HL-60 (cell line): ENCODE results near the gene DIP2B.

Experiments
- DNase-seq, 2 experiments: peaks; one replicate each; pipeline ENCODE4 v3.0.0-alpha.2; 2010 to 2020; ENCODE audit warnings: low read depth in 1 of 2, low spot score in 1 of 2
- H3K27ac ChIP-seq: fragments of 250-450 bp; sonication (Bioruptor Pico); replicated peaks from 2 replicates; pipeline ENCODE4 v1.5.1; 2020; ENCODE audit warnings: mild to moderate bottlenecking, moderate library complexity
- H3K27me3 ChIP-seq: fragments of 250-450 bp; sonication (Bioruptor Pico); 2 replicates; pipeline ENCODE4 v1.5.1; 2021; ENCODE audit warnings: mild to moderate bottlenecking, moderate library complexity; ENCODE audit not compliant: insufficient read depth, poor library complexity, severe bottlenecking
- H3K4me3 ChIP-seq: replicated peaks from 2 replicates; pipeline ENCODE4 v1.5.1; 2011; ENCODE audit warnings: mild to moderate bottlenecking, control low read depth, low read length; ENCODE audit not compliant: insufficient read depth
- GABPA ChIP-seq: IDR thresholded peaks from 2 replicates; pipeline ENCODE4 v1.6.1; 2012; ENCODE audit warnings: low read depth
- POLR2AphosphoS5 ChIP-seq: IDR thresholded peaks from 2 replicates; pipeline ENCODE4 v1.6.1; 2012; ENCODE audit warnings: low read depth
- SPI1 ChIP-seq: IDR thresholded peaks from 2 replicates; pipeline ENCODE4 v1.6.1; 2012; ENCODE audit warnings: low read depth, mild to moderate bottlenecking, borderline replicate concordance
- TF ChIP-seq, protein P1 (sequence below): IDR thresholded peaks from one replicate; pipeline ENCODE4 v1.5.1; 2011; ENCODE audit warnings: low read length, control low read depth, inconsistent platforms; ENCODE audit not compliant: insufficient read depth
- TF ChIP-seq, protein P2 (sequence below): IDR thresholded peaks from 2 replicates; pipeline ENCODE4 v1.6.1; 2012; ENCODE audit warnings: low read depth; ENCODE audit not compliant: insufficient replicate concordance

DIP2B gene

DNA sequence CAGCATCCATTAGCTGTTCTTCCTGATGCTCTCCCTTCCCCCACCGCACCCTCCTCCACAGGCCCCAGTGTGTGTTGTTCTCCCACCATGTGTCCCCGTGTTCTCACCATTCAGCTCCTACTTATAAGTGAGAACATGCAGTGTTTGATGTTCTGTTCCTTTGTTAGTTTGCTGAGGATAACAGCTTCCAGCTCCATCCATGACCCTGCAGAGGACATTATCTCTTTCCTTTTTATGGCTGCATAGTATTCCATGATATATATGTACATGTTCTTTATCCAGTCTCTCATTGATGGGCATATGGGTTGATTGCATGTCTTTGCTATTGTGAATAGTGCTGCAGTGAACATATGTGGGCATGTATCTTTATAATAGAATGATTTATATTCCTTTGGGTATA lies 268.1 kb downstream of the DIP2B start:
- no peaks in the 10 kb centered on the region for H3K27me3 ChIP-seq
- TF ChIP-seq, protein P1, sequence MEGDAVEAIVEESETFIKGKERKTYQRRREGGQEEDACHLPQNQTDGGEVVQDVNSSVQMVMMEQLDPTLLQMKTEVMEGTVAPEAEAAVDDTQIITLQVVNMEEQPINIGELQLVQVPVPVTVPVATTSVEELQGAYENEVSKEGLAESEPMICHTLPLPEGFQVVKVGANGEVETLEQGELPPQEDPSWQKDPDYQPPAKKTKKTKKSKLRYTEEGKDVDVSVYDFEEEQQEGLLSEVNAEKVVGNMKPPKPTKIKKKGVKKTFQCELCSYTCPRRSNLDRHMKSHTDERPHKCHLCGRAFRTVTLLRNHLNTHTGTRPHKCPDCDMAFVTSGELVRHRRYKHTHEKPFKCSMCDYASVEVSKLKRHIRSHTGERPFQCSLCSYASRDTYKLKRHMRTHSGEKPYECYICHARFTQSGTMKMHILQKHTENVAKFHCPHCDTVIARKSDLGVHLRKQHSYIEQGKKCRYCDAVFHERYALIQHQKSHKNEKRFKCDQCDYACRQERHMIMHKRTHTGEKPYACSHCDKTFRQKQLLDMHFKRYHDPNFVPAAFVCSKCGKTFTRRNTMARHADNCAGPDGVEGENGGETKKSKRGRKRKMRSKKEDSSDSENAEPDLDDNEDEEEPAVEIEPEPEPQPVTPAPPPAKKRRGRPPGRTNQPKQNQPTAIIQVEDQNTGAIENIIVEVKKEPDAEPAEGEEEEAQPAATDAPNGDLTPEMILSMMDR: no peak
- no peak overlapping the region for H3K27ac ChIP-seq
- no peak for DNase-seq
- no peak overlapping the region for H3K4me3 ChIP-seq

DNA sequence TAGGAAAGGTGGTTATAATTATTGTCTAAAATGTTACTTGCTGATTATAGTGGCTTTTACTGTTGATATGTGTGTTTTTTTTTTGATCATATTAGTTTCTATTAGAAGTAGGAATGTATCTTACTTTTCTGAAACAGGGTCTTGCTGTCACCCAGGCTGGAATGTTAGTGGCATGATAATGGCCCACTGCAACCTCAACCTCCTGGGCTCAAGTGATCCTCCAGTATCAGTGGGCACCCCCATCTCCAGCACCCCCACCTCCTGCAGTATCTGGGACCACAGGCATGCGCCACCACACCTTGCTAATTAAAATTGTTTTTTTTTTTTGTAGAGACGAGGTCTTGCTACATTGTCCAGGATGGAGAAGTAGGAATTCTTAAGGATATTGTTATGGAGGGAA lies 270.5 kb downstream of the DIP2B start:
- Histone ChIP-seq H3K27ac (no peak overlapping the region), H3K4me3 (no peak overlapping the region), H3K27me3 (no peaks in the 10 kb centered on the region)
- no peak for DNase-seq
- TF ChIP-seq SPI1: no peak
- TF ChIP-seq POLR2AphosphoS5: no peak
- TF ChIP-seq, protein P1: no peak
- TF ChIP-seq GABPA: no peak
- TF ChIP-seq, protein P2, sequence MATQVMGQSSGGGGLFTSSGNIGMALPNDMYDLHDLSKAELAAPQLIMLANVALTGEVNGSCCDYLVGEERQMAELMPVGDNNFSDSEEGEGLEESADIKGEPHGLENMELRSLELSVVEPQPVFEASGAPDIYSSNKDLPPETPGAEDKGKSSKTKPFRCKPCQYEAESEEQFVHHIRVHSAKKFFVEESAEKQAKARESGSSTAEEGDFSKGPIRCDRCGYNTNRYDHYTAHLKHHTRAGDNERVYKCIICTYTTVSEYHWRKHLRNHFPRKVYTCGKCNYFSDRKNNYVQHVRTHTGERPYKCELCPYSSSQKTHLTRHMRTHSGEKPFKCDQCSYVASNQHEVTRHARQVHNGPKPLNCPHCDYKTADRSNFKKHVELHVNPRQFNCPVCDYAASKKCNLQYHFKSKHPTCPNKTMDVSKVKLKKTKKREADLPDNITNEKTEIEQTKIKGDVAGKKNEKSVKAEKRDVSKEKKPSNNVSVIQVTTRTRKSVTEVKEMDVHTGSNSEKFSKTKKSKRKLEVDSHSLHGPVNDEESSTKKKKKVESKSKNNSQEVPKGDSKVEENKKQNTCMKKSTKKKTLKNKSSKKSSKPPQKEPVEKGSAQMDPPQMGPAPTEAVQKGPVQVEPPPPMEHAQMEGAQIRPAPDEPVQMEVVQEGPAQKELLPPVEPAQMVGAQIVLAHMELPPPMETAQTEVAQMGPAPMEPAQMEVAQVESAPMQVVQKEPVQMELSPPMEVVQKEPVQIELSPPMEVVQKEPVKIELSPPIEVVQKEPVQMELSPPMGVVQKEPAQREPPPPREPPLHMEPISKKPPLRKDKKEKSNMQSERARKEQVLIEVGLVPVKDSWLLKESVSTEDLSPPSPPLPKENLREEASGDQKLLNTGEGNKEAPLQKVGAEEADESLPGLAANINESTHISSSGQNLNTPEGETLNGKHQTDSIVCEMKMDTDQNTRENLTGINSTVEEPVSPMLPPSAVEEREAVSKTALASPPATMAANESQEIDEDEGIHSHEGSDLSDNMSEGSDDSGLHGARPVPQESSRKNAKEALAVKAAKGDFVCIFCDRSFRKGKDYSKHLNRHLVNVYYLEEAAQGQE: no peak

DNA sequence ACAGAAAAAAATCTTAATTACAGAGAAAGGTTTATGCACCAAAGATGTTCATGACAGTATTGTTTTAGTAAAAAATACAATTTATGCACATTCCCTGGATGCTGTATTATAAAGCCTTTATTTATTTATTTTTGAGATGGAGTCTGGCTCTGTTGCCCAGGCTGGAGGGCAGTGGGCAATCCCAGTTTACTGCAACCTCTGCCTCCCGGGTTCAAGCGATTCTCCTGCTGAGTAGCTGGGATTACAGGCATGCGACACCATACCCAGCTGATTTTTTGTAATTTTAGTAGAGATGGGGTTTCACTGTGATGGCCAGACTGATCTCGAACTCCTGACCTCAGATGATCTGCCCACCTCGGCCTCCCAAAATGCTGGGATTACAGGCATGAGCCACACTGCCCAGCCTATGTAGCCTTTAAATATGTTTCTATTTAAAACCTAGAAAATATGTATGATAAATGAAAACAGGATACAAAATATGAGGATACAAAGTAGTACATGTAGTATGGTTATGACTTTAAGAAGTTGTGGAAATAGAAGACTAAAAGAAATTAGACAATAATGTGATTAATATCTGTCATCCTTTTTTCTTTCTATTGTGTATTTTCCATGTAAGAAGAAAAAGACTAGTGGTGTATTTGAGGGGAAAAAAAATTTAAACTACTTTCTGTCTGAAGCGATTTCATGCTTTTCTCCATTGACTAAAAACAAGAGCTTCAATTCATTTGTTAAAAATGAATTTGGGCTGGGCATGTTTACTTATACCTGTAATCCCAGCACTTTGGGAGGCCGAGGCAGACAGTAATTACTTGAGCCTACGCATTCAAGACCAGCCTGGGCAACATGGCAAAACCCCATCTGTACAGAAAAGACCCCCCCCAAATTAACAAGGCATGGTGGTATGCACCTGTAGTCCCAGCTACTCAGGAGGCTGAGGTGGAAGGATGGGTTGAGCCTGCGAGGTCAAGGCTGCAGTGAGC lies 272.3 kb downstream of the DIP2B start:
- Histone ChIP-seq H3K4me3 (no peak overlapping the region), H3K27ac (no peak overlapping the region), H3K27me3 (no peaks in the 10 kb centered on the region)
- DNase-seq: no peak
- TF ChIP-seq GABPA (no peak), POLR2AphosphoS5 (no peak), SPI1 (no peak)
- TF ChIP-seq, protein P2: no peak
- TF ChIP-seq, protein P1: no peak
